Activated CD8-positive, alpha-beta memory T cell treated with anti-CD3 and anti-CD28 coated beads for 36 hours (primary cell): ENCODE measurements around the gene MTA2. TPM values are rescaled to one million over a fixed set of nuclear protein-coding genes. Genes with fewer than 3 reads are reported as not detected.
"Not testable (repeated sequence)": the region's sequence is repeated elsewhere in the genome, so short reads cannot be mapped to it uniquely, and the experiment has no call there.

ENCODE experiments used
- CTCF ChIA-PET: fragments of 350-600 bp; sonication (Branson Sonifier 250); formaldehyde crosslinking; loops from one replicate; lab custom pipeline; 2021; ENCODE audit warnings: antibody characterized with exemption; lab: Charles Lee
- POLR2A ChIA-PET: fragments of 350-600 bp; sonication (Branson Sonifier 250); formaldehyde crosslinking; loops from one replicate; lab custom pipeline; 2021; ENCODE audit warnings: antibody characterized with exemption; lab: Charles Lee
- total RNA-seq, 2 experiments: library from RNA; stranded (reverse); gene quantifications; one replicate each; pipeline ENCODE4 v1.2.3, GENCODE V29; 2021

MTA2 gene
- total RNA-seq, 2 experiments from 2014 or later = 214 to 216 TPM

GRCh38 chr11:62621027-62621566, 19.4 kb upstream of the MTA2 start:
- ChIA-PET CTCF (interaction anchor here (1.0 to 2.4 kb wide), 6 partner anchors 8 to 51 kb away, joined by 3 to 10 read pairs (median 4); partner anchors contain the start of genes C11orf98, CSKMT, INTS5 and LBHD1), POLR2A (interaction anchor here (0.6 to 2.1 kb wide), 13 partner anchors 8 to 263 kb away, joined by 3 to 13 read pairs (median 7); partner anchors contain the start of genes C11orf98, CSKMT, EML3 and GANAB)

DNA sequence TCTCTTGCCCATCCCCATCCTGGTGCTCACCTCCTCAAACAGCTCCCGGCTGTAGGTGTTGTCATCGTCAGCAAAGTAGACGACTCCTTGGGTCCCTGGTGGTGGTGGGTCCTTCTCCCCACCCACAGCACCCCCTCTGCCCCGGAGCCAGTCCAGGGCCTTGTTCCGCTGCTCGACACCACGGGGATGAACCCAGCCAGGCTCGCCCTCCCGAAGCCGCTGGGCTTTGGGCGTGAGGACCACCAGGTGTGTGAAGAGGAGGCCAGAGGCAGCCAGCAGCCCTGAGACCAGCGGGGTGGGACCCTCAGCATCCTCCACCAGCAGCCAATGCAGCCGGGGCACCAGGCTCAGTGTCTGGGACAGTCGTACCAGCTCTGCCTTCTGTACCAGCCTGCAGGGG, 15.3 kb upstream of the MTA2 start:
- CTCF ChIA-PET = interaction anchor here (0.9 to 1.6 kb wide), 4 partner anchors 24 to 170 kb away, joined by 3 read pairs; partner anchors contain the start of genes C11orf98, CSKMT and TMEM179B
- POLR2A ChIA-PET = not testable (repeated sequence)

DNA sequence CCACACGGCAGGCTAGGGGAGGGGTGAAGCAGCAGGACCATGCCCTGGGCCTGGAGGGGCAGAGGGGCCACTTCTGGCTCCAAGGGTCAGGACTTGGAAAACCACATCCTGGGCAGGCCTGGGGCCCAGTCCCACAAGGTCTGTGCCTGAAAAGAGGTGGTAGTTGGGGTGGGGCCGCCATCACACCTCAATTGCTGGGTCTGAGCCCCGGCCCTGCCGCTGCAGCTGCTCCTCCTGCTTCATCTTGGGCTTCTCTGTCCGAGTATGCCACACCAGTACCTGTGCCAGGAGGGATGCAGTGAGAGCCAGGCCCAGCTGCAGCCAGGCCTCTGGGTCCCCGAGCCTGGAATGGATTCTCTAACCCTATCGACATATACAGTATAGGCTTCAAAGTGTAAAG, 13.9 kb upstream of the MTA2 start:
- ChIA-PET POLR2A (interaction anchor here (0.6 to 0.7 kb wide), 2 partner anchors 16 to 108 kb away, joined by 3 read pairs; no protein-coding TSS in a partner anchor), CTCF (interaction anchor here (0.6 to 1.6 kb wide), 3 partner anchors 27 to 172 kb away, joined by 3 read pairs; partner anchors contain the start of gene TMEM179B)

- POLR2A ChIA-PET = no interaction called here
- CTCF ChIA-PET = no interaction called here
These were observed 12.6 kb upstream of the MTA2 start for GRCh38 chr11:62614275-62614674.

GRCh38 chr11:62613291-62613778, 11.7 kb upstream of the MTA2 start:
- CTCF ChIA-PET = interaction anchor here (0.8 to 6.1 kb wide), 4 partner anchors 8 to 40 kb away, joined by 4 to 46 read pairs (median 4); partner anchors contain the start of genes B3GAT3, INTS5 and TUT1

GRCh38 chr11:62612366-62613290, 11.0 kb upstream of the MTA2 start, which contains the start of the genes EML3 and ROM1:
EML3 (minus strand) TSS chr11:62612775; CDS start chr11:62612457, 318 bp downstream.
ROM1 (plus strand) TSS chr11:62613257; CDS start chr11:62613282, 25 bp downstream.
- ChIA-PET POLR2A (interaction anchor here (0.6 to 4.0 kb wide), 8 partner anchors 8 to 186 kb away, joined by 3 to 14 read pairs (median 4); partner anchors contain the start of genes B3GAT3, C11orf98, CSKMT and EEF1G), CTCF (interaction anchor here (0.5 to 6.1 kb wide), 16 partner anchors 9 to 1126 kb away, joined by 3 to 46 read pairs (median 4); partner anchors contain the start of genes B3GAT3, INTS5, LBHD1 and MTA2)

More at GRCh38 chr11:62613291-62613778, 11.7 kb upstream of the MTA2 start:
- POLR2A ChIA-PET = interaction anchor here (0.6 to 4.0 kb wide), 4 partner anchors 8 to 52 kb away, joined by 3 to 12 read pairs (median 4); partner anchors contain the start of genes B3GAT3, C11orf98, CSKMT and EEF1G

DNA sequence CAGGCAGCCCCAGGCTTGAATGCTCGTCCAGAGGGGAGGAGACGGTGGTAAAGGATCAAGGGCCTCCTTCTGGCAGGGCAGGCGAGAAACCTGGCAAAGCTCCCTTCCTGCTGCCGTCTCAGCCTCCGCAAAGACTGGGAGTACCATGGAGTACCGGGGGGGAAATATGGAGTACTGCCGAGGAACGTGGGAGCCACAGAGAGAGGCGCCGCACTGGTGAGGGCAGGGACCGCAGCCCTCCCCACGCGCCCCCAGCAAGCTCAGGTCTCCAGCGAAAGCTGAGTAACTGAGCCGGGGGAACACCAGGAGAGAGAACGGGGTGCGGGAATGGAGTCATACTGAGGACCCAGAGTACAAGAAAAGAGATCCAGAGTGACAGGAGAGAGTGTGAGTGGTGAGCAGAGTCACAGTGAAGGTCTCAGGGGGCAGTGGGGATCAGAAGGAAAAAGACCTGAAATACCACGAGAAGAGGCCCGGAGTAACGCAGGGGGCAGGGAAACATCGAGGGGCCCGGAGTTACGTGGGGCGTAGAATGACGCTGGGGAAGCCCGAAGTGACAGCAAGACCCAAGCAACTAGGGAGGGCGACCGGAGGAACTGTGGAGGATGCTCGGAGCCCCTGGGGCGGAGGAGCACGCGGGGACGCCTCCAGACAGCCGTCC, 10.2 kb upstream of the MTA2 start:
- CTCF ChIA-PET = interaction anchor here (0.5 to 6.1 kb wide), 14 partner anchors 10 to 184 kb away, joined by 3 to 46 read pairs (median 4); partner anchors contain the start of genes B3GAT3, LBHD1, MTA2 and TUT1
- POLR2A ChIA-PET = interaction anchor here (0.6 to 4.0 kb wide), 7 partner anchors 9 to 185 kb away, joined by 3 to 14 read pairs (median 4); partner anchors contain the start of genes C11orf98, CSKMT, EEF1G and MTA2

DNA sequence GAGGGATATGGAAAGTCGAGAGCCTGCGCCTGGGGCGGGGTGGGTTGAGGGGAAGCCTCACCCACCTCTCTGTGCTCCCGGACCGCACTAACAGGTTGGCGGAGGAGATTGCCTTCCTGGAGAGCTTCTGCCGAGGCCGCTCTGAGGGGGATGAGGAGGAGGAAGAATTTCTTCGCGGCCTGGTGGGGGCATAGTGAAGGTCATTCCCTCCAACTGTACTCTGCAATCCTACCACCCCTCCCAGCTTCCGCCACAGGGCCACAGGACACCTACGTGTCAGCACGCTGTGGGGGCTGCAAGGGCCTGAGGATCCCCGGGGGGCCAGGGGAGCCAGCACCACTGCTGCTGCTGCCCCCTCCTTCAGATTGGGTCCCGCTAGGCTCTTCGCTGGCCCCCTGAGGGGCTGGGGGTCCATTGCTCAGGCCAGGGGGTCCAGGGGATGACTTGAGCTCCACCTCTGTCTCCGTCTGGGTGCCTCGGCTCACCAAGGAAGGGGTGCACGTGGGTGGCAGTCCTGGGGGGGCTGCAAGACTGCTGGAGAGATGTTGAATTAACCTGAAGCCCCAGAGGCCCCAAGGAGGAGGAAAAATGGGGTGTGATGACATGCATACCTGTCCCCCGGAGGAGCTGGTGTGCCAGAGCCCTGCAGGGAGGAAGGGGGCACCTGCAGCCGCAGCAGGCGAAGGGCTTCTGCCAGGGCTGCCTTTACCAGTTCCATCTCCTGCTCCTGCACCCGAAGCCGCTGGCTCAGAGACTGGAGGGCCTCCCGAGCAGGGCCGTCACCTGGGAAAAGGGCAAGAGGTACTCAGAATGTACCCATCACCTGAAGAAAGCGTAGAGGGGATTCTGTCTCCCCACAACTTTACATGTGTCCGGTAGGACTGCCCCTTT, 9.4 kb upstream of the MTA2 start:
- POLR2A ChIA-PET = interaction anchor here (1.0 to 4.0 kb wide), 5 partner anchors 10 to 54 kb away, joined by 3 to 14 read pairs (median 12); partner anchors contain the start of genes C11orf98, CSKMT, MTA2 and TUT1
- CTCF ChIA-PET = interaction anchor here (0.5 to 6.1 kb wide), 14 partner anchors 10 to 256 kb away, joined by 3 to 46 read pairs (median 4); partner anchors contain the start of genes B3GAT3, MTA2 and TUT1

DNA sequence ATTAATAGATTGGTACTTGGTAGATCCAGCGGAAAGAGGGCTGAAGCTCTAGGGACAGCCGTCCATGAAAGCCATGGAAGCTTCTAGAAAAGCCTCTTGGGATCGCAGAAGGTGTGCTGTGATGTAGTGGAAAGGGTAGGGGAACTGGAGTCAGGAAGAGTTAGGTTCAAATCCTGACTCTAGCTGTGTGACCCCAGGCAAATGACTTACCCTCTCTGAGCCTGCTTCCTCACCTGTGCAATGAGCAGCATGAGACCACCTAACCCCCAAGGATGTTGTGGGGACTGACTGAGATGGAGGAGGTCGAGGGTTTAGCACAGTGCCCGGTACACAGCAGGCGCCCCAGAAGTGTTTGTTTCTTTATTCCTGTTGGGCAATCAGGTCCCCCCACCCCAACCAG, 8.7 kb upstream of the MTA2 start:
- POLR2A ChIA-PET = interaction anchor here (4.0 kb wide), 1 partner anchor 55 kb away, joined by 12 read pairs; the partner anchor contains the start of genes C11orf98 and CSKMT
- CTCF ChIA-PET = interaction anchor here (0.5 to 6.1 kb wide), 7 partner anchors 10 to 257 kb away, joined by 3 to 46 read pairs (median 4); partner anchors contain the start of genes MTA2 and TUT1

DNA sequence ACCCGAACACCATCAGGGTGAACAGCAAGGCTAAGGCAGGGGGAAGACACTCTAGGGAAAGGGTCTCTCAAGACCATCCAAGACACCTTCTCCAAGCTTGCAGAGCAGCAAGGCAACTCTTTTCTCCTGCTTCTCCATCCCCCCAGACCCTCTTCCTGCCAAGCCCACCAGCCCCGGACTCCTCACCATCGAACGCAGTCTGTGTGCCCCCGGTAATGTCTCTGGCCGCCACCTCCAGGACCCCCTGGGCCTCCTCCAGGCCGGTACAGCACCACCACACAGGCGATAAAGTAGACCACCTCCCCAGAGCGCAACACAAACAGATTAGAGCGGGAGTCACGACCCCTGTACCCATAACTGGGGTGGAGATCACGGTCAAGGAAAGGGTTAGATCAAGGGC, 7.1 kb upstream of the MTA2 start:
- ChIA-PET CTCF (interaction anchor here (6.1 kb wide), 1 partner anchor 16 kb away, joined by 46 read pairs; the partner anchor contains the start of gene TUT1), POLR2A (no interaction called here)

- POLR2A ChIA-PET = interaction anchor here (0.8 kb wide), 1 partner anchor 16 kb away, joined by 3 read pairs; the partner anchor contains the start of gene TUT1
- CTCF ChIA-PET = interaction anchor here (6.1 kb wide), 1 partner anchor 15 kb away, joined by 46 read pairs; the partner anchor contains the start of gene TUT1
These were observed 6.0 kb upstream of the MTA2 start for GRCh38 chr11:62607714-62608113.

GRCh38 chr11:62605902-62606301, 4.2 kb upstream of the MTA2 start:
- POLR2A ChIA-PET = no interaction called here
- CTCF ChIA-PET = interaction anchor here (1.0 to 1.4 kb wide), 2 partner anchors 14 to 18 kb away, joined by 3 to 4 read pairs; partner anchors contain the start of gene TUT1

- CTCF ChIA-PET = interaction anchor here (1.0 to 1.4 kb wide), 2 partner anchors 14 to 18 kb away, joined by 3 to 4 read pairs; partner anchors contain the start of gene TUT1
These were observed 3.8 kb upstream of the MTA2 start for GRCh38 chr11:62605467-62605866.

GRCh38 chr11:62604460-62605120, 2.9 kb upstream of the MTA2 start:
- CTCF ChIA-PET = interaction anchor here (1.4 to 1.8 kb wide), 2 partner anchors 13 kb away, joined by 4 to 7 read pairs; partner anchors contain the start of gene TUT1
- POLR2A ChIA-PET = no interaction called here

More at GRCh38 chr11:62605467-62605866, 3.8 kb upstream of the MTA2 start:
- POLR2A ChIA-PET = no interaction called here

DNA sequence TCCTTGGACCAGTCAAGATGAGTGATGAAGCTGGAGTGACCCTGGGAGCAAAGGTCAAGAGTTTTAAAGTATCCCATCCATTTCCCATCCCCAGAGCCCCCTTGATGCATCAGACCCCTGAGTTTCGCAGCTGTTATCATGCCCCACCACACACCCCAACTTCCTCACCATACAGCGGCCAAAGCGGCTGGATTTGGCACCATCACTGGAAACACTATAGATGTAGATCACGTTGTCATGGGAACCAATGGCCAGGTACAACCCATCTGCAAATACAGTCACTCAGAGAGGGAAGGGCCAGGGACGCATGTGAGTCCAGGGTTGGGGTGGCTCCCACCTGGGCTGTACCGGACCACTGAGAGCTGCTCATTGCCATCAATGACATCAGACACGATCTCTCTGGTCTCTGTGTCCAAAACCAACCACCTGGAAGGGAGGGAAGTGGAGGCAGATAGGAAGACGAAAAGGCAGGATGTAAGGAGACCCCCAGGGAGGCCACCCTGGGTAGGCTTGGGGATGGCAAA, 2.2 kb upstream of the MTA2 start:
- CTCF ChIA-PET = interaction anchor here (1.8 kb wide), 1 partner anchor 12 kb away, joined by 7 read pairs; the partner anchor contains the start of gene TUT1
- POLR2A ChIA-PET = no interaction called here
